K562 (cell line): Measurements from ENCODE around the gene RIT1.

Experiments
- BRCA1 ChIP-seq, 2 experiments: fragments of 450-650 bp in 1 of 2; sonication (generic) in 1 of 2; formaldehyde crosslinking in 1 of 2; IDR thresholded peaks; 2 replicates each; pipeline versions ENCODE4 v1.5.0 to v1.6.1; 2017 to 2020; ENCODE audit warnings: mild to moderate bottlenecking in 1 of 2, missing genetic modification reagents in 1 of 2
- FOXP1 ChIP-seq: sonication (generic); formaldehyde crosslinking; IDR thresholded peaks from 2 replicates; pipeline ENCODE4 v1.8.0; 2022; ENCODE audit warnings: mild to moderate bottlenecking, missing genetic modification reagents
- HCFC1 ChIP-seq: IDR thresholded peaks from 2 replicates; pipeline ENCODE4 v1.6.1; 2012; ENCODE audit warnings: low read depth, low read length, improper control_type of control experiment
- NCOR1 ChIP-seq: fragments of 450-650 bp; IDR thresholded peaks from 2 replicates; pipeline ENCODE4 v1.6.1; 2016; ENCODE audit warnings: mild to moderate bottlenecking, moderate library complexity
- PHB2 ChIP-seq: fragments of 450-650 bp; IDR thresholded peaks from 2 replicates; pipeline ENCODE4 v1.6.1; 2017; ENCODE audit warnings: low read depth
- SREBF1 ChIP-seq: fragments of 150-350 bp; IDR thresholded peaks from 2 replicates; pipeline ENCODE4 v1.6.1; 2014; ENCODE audit warnings: antibody characterized with exemption, low read depth, low read length, borderline replicate concordance
- TBP ChIP-seq: optimal IDR thresholded peaks from 2 replicates; pipeline ENCODE3; 2011; ENCODE audit warnings: low read depth, low read length, improper control_type of control experiment
- TCF7 ChIP-seq: sonication (generic); IDR thresholded peaks from 2 replicates; pipeline ENCODE4 v1.6.1; 2016; ENCODE audit warnings: antibody characterized with exemption, borderline replicate concordance
- YBX1 ChIP-seq: fragments of 450-650 bp; IDR thresholded peaks from 2 replicates; pipeline ENCODE4 v1.7.1; 2016; ENCODE audit warnings: mild to moderate bottlenecking
- ZNF695 ChIP-seq: fragments of 450-650 bp; formaldehyde crosslinking; IDR thresholded peaks from 2 replicates; pipeline ENCODE4 v1.4.0; 2020; ENCODE audit warnings: mild to moderate bottlenecking, moderate library complexity
- TF ChIP-seq, protein P1 (sequence below): sonication (generic); formaldehyde crosslinking; IDR thresholded peaks from 2 replicates; pipeline ENCODE4 v1.8.0; 2022; ENCODE audit warnings: mild to moderate bottlenecking, missing genetic modification reagents
- TF ChIP-seq, protein P2 (sequence below), 3 experiments: IDR thresholded peaks in 2 of 3; conservative IDR thresholded peaks in 1 of 3; 2 replicates each; pipeline ENCODE4 v1.5.1; 2011 to 2012; ENCODE audit warnings: low read length in 3 of 3, mild to moderate bottlenecking in 3 of 3, control low read depth in 2 of 3, improper control_type of control experiment in 1 of 3, inconsistent platforms in 1 of 3, low read depth in 1 of 3, mixed read lengths in 1 of 3, moderate library complexity in 1 of 3; ENCODE audit not compliant: insufficient read depth in 2 of 3

DNA sequence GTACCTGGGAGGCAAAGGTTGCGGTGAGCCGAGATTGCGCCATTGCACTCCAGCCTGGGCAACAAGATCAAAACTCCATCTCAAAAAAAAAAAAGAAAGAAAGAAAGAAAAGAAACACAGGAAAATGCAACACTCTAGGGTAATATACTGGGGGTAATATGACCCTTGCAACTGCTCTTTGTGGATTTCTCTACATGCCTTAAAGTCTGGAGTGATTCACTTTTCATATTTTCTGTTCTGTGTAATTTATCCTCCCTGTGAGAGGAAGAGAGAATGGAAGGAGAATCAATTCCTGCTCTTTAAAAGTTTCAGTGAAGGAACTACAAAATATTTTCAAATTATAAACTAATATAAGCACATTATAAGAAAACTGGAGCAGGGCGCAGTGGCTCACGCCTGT is 22.7 kb downstream of the RIT1 start:
- TF ChIP-seq, protein P1, sequence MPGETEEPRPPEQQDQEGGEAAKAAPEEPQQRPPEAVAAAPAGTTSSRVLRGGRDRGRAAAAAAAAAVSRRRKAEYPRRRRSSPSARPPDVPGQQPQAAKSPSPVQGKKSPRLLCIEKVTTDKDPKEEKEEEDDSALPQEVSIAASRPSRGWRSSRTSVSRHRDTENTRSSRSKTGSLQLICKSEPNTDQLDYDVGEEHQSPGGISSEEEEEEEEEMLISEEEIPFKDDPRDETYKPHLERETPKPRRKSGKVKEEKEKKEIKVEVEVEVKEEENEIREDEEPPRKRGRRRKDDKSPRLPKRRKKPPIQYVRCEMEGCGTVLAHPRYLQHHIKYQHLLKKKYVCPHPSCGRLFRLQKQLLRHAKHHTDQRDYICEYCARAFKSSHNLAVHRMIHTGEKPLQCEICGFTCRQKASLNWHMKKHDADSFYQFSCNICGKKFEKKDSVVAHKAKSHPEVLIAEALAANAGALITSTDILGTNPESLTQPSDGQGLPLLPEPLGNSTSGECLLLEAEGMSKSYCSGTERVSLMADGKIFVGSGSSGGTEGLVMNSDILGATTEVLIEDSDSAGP, result no peak
- TF ChIP-seq FOXP1 (CRISPR knock-in tag), result no peak
- TF ChIP-seq, protein P2, sequence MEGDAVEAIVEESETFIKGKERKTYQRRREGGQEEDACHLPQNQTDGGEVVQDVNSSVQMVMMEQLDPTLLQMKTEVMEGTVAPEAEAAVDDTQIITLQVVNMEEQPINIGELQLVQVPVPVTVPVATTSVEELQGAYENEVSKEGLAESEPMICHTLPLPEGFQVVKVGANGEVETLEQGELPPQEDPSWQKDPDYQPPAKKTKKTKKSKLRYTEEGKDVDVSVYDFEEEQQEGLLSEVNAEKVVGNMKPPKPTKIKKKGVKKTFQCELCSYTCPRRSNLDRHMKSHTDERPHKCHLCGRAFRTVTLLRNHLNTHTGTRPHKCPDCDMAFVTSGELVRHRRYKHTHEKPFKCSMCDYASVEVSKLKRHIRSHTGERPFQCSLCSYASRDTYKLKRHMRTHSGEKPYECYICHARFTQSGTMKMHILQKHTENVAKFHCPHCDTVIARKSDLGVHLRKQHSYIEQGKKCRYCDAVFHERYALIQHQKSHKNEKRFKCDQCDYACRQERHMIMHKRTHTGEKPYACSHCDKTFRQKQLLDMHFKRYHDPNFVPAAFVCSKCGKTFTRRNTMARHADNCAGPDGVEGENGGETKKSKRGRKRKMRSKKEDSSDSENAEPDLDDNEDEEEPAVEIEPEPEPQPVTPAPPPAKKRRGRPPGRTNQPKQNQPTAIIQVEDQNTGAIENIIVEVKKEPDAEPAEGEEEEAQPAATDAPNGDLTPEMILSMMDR (IDR thresholded peaks at IDR 0.05 in 2 of 3, conservative IDR thresholded peaks at IDR 0.05 in 1 of 3; ENCODE audit: insufficient read depth in 2 of 3, low read depth in 1 of 3, low read length in 3 of 3), result no peak
- no peak for TF ChIP-seq PHB2
- no peak for TF ChIP-seq BRCA1 (IDR thresholded peaks at IDR 0.05)
- no peak for TF ChIP-seq BRCA1 (CRISPR knock-in tag; IDR thresholded peaks at IDR 0.05)
- TF ChIP-seq YBX1, result no peak
- no peak for TF ChIP-seq TCF7
- no peak for TF ChIP-seq SREBF1
- no peak for TF ChIP-seq ZNF695
- no peak for TF ChIP-seq TBP
- no peak for TF ChIP-seq HCFC1
- TF ChIP-seq NCOR1, result no peak
